OCI-LY7 (cell line): ENCODE results near the gene IQGAP3. TPM values are rescaled to one million over a fixed set of nuclear protein-coding genes. Genes with fewer than 3 reads are reported as not detected.

Experiments used
- BruUV-seq: library from RNA; stranded (reverse); fragments of 400-500 nt; replicated peaks from 2 replicates; lab custom pipeline; 2021; lab: Mats Ljungman, UMichigan
- CTCF ChIA-PET: fragments of 300-600 bp; sonication (Branson Sonifier 250); formaldehyde crosslinking; loops from one replicate; lab custom pipeline; 2022; ENCODE audit warnings: antibody characterized with exemption; ENCODE audit not compliant: unreplicated experiment; lab: Charles Lee
- POLR2A ChIA-PET: fragments of 300-600 bp; sonication (Branson Sonifier 250); formaldehyde crosslinking; loops from one replicate; lab custom pipeline; 2022; ENCODE audit warnings: antibody characterized with exemption; lab: Charles Lee
- DNase-seq: peaks from one replicate; pipeline ENCODE4 v3.0.0-alpha.2; 2015; ENCODE audit warnings: low spot score
- H2AFZ ChIP-seq: fragments of 200-600 bp; sonication (generic), shearing (Covaris generic); 2 replicates; pipeline ENCODE4 v1.6.1; 2014; ENCODE audit warnings: mild to moderate bottlenecking, antibody characterized with exemption, low read length, moderate library complexity
- H3K27ac ChIP-seq: fragments of 200-600 bp; sonication (generic); 2 replicates; pipeline ENCODE4 v1.5.1; 2014; ENCODE audit warnings: mixed run types, low read depth, mild to moderate bottlenecking, moderate library complexity, low read length, inconsistent platforms; ENCODE audit not compliant: poor library complexity, severe bottlenecking
- H3K36me3 ChIP-seq: fragments of 200-600 bp; sonication (generic); 2 replicates; pipeline ENCODE4 v1.6.1; 2014; ENCODE audit warnings: mild to moderate bottlenecking, antibody characterized with exemption, low read length, moderate library complexity, mixed read lengths; ENCODE audit not compliant: insufficient read depth
- H3K4me1 ChIP-seq: fragments of 200-600 bp; sonication (generic); 2 replicates; pipeline ENCODE4 v1.5.1; 2014; ENCODE audit warnings: mild to moderate bottlenecking, low read length; ENCODE audit not compliant: insufficient read depth, poor library complexity, severe bottlenecking
- H3K4me2 ChIP-seq: fragments of 200-600 bp; sonication (generic); 2 replicates; pipeline ENCODE4 v1.6.1; 2014; ENCODE audit warnings: mild to moderate bottlenecking, low read length
- H3K4me3 ChIP-seq: fragments of 200-600 bp; sonication (generic); 2 replicates; pipeline ENCODE4 v1.5.1; 2014; ENCODE audit warnings: mild to moderate bottlenecking, low read depth, low read length; ENCODE audit not compliant: poor library complexity, severe bottlenecking
- H3K79me2 ChIP-seq: fragments of 200-600 bp; sonication (generic); 2 replicates; pipeline ENCODE4 v1.6.1; 2016; ENCODE audit warnings: low read depth, mild to moderate bottlenecking, low read length, moderate library complexity, mixed read lengths; ENCODE audit not compliant: insufficient read depth
- H3K9me2 ChIP-seq: fragments of 200-600 bp; sonication (generic); 2 replicates; pipeline ENCODE4 v1.6.1; 2016; ENCODE audit warnings: mild to moderate bottlenecking, low read length, mixed read lengths; ENCODE audit not compliant: insufficient read depth
- H3K9me3 ChIP-seq: fragments of 200-600 bp; sonication (generic); 2 replicates; pipeline ENCODE4 v1.6.1; 2014; ENCODE audit warnings: mild to moderate bottlenecking, mixed run types, low read length, mixed read lengths
- H4K20me1 ChIP-seq: fragments of 200-600 bp; sonication (generic); 2 replicates; pipeline ENCODE4 v1.6.1; 2014; ENCODE audit warnings: mild to moderate bottlenecking, antibody characterized with exemption, low read length, moderate library complexity, mixed read lengths; ENCODE audit not compliant: insufficient read depth
- CTCF ChIP-seq: fragments of 200-600 bp; sonication (generic); conservative IDR thresholded peaks from 2 replicates; pipeline ENCODE4 v1.5.1; 2014; ENCODE audit warnings: mild to moderate bottlenecking, antibody characterized with exemption, low read length, moderate library complexity, mixed read lengths
- EZH2phosphoT487 ChIP-seq: fragments of 200-600 bp; sonication (generic); IDR thresholded peaks from 2 replicates; pipeline ENCODE4 v1.6.1; 2018; ENCODE audit warnings: low read depth, borderline replicate concordance, mild to moderate bottlenecking, mixed run types, antibody characterized with exemption, low read length, moderate library complexity, mixed read lengths
- intact Hi-C: fragments of 100-400 bp; cut with micrococcal nuclease; formaldehyde crosslinking; loops from one replicate; pipeline ENCODE4 v1.10.0; 2022; ENCODE audit not compliant: unreplicated experiment
- total RNA-seq, 2 experiments: library from RNA; depleted of rRNA in 1 of 2; stranded (reverse); fragments of >200 nt in 1 of 2; shearing (Covaris generic) in 1 of 2; gene quantifications; 2 replicates each; pipeline ENCODE4 v1.2.3, GENCODE V29; 2014 to 2022

The IQGAP3 gene
- total RNA-seq, 2 experiments from 2014 or later: 22.4 to 28.7 TPM

- ChIA-PET CTCF (no interaction called here), POLR2A (interaction anchor here (0.7 kb wide), 1 partner anchor 17 kb away, joined by 4 read pairs; no protein-coding TSS in a partner anchor)
- no peaks in the 10 kb centered on the region for H3K9me3 ChIP-seq
- TF ChIP-seq EZH2phosphoT487 (no peak), CTCF (no peak)
- no peak for DNase-seq
- H3K79me2 ChIP-seq: no peaks in the 10 kb centered on the region
- H3K4me1 ChIP-seq: peaks cover 17% of the 10 kb centered on the region
- no peak overlapping the region for H3K4me3 ChIP-seq
- intact Hi-C loops: no loop called here
- no peak overlapping the region for H3K27ac ChIP-seq
- no peak overlapping the region for H3K4me2 ChIP-seq
- no peaks in the 10 kb centered on the region for H3K36me3 ChIP-seq
- H2AFZ ChIP-seq: no peak overlapping the region
- no peaks in the 10 kb centered on the region for H3K9me2 ChIP-seq
- no peaks in the 10 kb centered on the region for H4K20me1 ChIP-seq
- BruUV-seq: no TSS peak
Observed at GRCh38 chr1:156577550-156577949, 5.2 kb upstream of the IQGAP3 start.

GRCh38 chr1:156574039-156574633 is 1.8 kb upstream of the IQGAP3 start:
- intact Hi-C loops: no loop called here
- Histone ChIP-seq H3K4me1 (peaks cover 16% of the 10 kb centered on the region), H3K79me2 (no peaks in the 10 kb centered on the region), H3K36me3 (no peaks in the 10 kb centered on the region), H4K20me1 (no peaks in the 10 kb centered on the region), H3K9me2 (no peaks in the 10 kb centered on the region), H3K9me3 (no peaks in the 10 kb centered on the region), H3K27ac (no peak overlapping the region), H2AFZ (no peak overlapping the region), H3K4me2 (no peak overlapping the region), H3K4me3 (no peak overlapping the region)
- ChIA-PET CTCF (interaction anchor here (0.6 to 0.7 kb wide), 2 partner anchors 24 to 49 kb away, joined by 3 read pairs; no protein-coding TSS in a partner anchor), POLR2A (interaction anchor here (0.6 to 1.5 kb wide), 4 partner anchors 9 to 66 kb away, joined by 3 to 6 read pairs (median 4); partner anchors contain the start of gene NAXE)
- DNase-seq: no peak
- TF ChIP-seq CTCF: 0 out of 2 replicates have a peak, but pooled peaks have one; percentile 38
- TF ChIP-seq EZH2phosphoT487: no peak
- BruUV-seq: no TSS peak

- peak overlapping the region; percentile 75 for H3K4me3 ChIP-seq
- no peaks in the 10 kb centered on the region for H3K9me3 ChIP-seq
- no peak for DNase-seq
- peaks cover 16% of the 10 kb centered on the region for H3K4me1 ChIP-seq
- ChIA-PET POLR2A (no interaction called here), CTCF (no interaction called here)
- peaks cover 6% of the 10 kb centered on the region; the same call in 1 of the 2 replicates for H3K36me3 ChIP-seq
- peak overlapping the region; percentile 62; the same call in 1 of the 2 replicates for H2AFZ ChIP-seq
- no peak for TF ChIP-seq CTCF
- TF ChIP-seq EZH2phosphoT487: no peak
- no peaks in the 10 kb centered on the region for H3K79me2 ChIP-seq
- H3K27ac ChIP-seq: no peak overlapping the region
- H3K4me2 ChIP-seq: peak overlapping the region; percentile 78
- no peaks in the 10 kb centered on the region for H3K9me2 ChIP-seq
- BruUV-seq: no TSS peak
- intact Hi-C loops: no loop called here
- no peaks in the 10 kb centered on the region for H4K20me1 ChIP-seq
Observed at GRCh38 chr1:156572663-156573018, 276 bp upstream of the IQGAP3 start.
